Uterus (tissue), 4 donors: ENCODE data around the gene RAN. TPM values are rescaled to one million over a fixed set of nuclear protein-coding genes. Genes with fewer than 3 reads are reported as not detected.
"Not testable (repeated sequence)": the region's sequence is repeated elsewhere in the genome, so short reads cannot be mapped to it uniquely, and the experiment has no call there.

ENCODE experiments used
- DNase-seq, 2 donors: peaks; one replicate each; pipeline ENCODE4 v3.0.0-alpha.2; 2019 to 2020
- H3K27ac ChIP-seq, 2 donors: fragments of 200-600 bp; sonication (generic); 1 replicate in 1 of 2; 2 replicates in 1 of 2; pipeline ENCODE4 v1.5.1; 2016 to 2018
- H3K27me3 ChIP-seq, 2 donors: fragments of 200-600 bp; sonication (generic); one replicate each; pipeline ENCODE4 v1.5.1; 2018 to 2019; ENCODE audit warnings: control low read depth in 1 of 2
- H3K36me3 ChIP-seq, 2 donors: fragments of 200-600 bp; sonication (generic); one replicate each; pipeline ENCODE4 v1.5.1; 2019; ENCODE audit warnings: control low read depth in 1 of 2
- H3K4me1 ChIP-seq, 2 donors: fragments of 200-600 bp; sonication (generic); one replicate each; pipeline ENCODE4 v1.5.1; 2018 to 2019; ENCODE audit warnings: control low read depth in 1 of 2
- H3K4me3 ChIP-seq, 2 donors: fragments of 200-600 bp; sonication (generic); 1 replicate in 1 of 2; 2 replicates in 1 of 2; pipeline ENCODE4 v1.5.1; 2018 to 2019; ENCODE audit warnings: mild to moderate bottlenecking in 1 of 2
- H3K9me3 ChIP-seq, 2 donors: fragments of 200-600 bp; sonication (generic); one replicate each; pipeline ENCODE4 v1.5.1; 2019; ENCODE audit warnings: control low read depth in 1 of 2
- POLR2A ChIP-seq, 2 donors: fragments of 450-650 bp; IDR thresholded peaks; one replicate each; pipeline ENCODE4 v1.6.1; 2016; ENCODE audit warnings: antibody characterized with exemption in 2 of 2, mild to moderate bottlenecking in 1 of 2, moderate library complexity in 1 of 2
- intact Hi-C: fragments of 100-400 bp; cut with DNase I; formaldehyde crosslinking; loops from one replicate; pipeline ENCODE4 v1.15.1; 2023; ENCODE audit warnings: low total_unique reads
- total RNA-seq, 4 donors: library from RNA; depleted of rRNA in 3 of 4; stranded (reverse); fragments of >200 nt in 3 of 4; gene quantifications; one replicate each; pipeline versions ENCODE4 v1.1.0 to v1.2.4, GENCODE V29; 2014 to 2023
- TF ChIP-seq, protein P1 (sequence below), 4 experiments: fragments of 200-600 bp in 2 of 4; fragments of 450-650 bp in 2 of 4; sonication (generic) in 2 of 4; IDR thresholded peaks; one replicate each; pipeline ENCODE4 v1.5.1; 2016 to 2019; ENCODE audit warnings: antibody characterized with exemption in 4 of 4, mild to moderate bottlenecking in 2 of 4, moderate library complexity in 1 of 4
- donor health status: DM: yes; HTN: yes; CAD: no.

RAN gene
- total RNA-seq, 4 donors from 2014 or later = 64.6 to 287 (median 177) TPM

DNA sequence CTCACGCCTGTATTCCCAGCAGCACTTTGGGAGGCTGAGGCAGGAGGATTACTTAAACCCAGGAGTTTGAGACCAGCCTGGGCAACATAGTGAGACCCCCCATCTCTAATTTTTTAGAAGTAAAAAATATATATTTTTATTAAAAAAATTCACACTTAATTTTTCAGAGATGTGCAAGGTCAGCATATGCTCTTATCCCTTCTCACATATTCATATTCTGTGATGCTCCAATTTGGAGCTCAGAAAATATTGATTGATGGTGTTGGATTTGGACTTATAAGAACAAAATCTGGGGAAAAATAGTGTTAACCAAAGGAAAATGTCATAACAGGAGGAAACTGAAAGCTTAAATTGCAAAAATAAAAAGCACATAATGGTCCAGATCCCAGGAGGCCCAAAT is 9.7 kb downstream of the RAN start:
- Histone ChIP-seq H3K9me3 (no peaks in the 10 kb centered on the region), H3K36me3 (no peaks in the 10 kb centered on the region), H3K27ac (no peak overlapping the region), H3K4me1 (no peaks in the 10 kb centered on the region), H3K4me3 (no peak overlapping the region), H3K27me3 (no peaks in the 10 kb centered on the region)
- no peak for DNase-seq
- intact Hi-C loops = no loop called here
- TF ChIP-seq, protein P1, sequence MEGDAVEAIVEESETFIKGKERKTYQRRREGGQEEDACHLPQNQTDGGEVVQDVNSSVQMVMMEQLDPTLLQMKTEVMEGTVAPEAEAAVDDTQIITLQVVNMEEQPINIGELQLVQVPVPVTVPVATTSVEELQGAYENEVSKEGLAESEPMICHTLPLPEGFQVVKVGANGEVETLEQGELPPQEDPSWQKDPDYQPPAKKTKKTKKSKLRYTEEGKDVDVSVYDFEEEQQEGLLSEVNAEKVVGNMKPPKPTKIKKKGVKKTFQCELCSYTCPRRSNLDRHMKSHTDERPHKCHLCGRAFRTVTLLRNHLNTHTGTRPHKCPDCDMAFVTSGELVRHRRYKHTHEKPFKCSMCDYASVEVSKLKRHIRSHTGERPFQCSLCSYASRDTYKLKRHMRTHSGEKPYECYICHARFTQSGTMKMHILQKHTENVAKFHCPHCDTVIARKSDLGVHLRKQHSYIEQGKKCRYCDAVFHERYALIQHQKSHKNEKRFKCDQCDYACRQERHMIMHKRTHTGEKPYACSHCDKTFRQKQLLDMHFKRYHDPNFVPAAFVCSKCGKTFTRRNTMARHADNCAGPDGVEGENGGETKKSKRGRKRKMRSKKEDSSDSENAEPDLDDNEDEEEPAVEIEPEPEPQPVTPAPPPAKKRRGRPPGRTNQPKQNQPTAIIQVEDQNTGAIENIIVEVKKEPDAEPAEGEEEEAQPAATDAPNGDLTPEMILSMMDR (IDR thresholded peaks at IDR 0.05) = no peak
- TF ChIP-seq POLR2A (IDR thresholded peaks at IDR 0.05) = no peak

DNA sequence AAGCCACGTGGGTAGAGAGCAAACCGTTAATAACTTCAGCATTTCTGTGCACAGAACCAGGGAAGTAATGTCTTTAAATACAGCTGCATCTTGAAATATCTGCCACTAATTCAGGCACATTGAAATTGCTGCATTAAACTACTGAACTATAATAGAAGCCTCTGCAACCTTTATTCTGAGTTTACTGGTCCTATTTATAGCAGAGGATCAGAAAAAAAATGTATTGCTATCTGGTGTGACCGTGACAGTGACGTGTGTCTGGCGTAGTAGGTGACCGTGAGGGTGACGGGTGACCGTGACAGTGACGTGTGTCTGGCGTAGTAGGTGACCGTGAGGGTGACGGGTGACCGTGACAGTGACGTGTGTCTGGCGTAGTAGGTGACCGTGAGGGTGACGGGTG is 15.3 kb downstream of the RAN start:
- H3K4me1 ChIP-seq, H3K9me3 ChIP-seq, H3K4me3 ChIP-seq, H3K36me3 ChIP-seq, H3K27me3 ChIP-seq, H3K27ac ChIP-seq, intact Hi-C loops, DNase-seq: not testable (repeated sequence)

DNA sequence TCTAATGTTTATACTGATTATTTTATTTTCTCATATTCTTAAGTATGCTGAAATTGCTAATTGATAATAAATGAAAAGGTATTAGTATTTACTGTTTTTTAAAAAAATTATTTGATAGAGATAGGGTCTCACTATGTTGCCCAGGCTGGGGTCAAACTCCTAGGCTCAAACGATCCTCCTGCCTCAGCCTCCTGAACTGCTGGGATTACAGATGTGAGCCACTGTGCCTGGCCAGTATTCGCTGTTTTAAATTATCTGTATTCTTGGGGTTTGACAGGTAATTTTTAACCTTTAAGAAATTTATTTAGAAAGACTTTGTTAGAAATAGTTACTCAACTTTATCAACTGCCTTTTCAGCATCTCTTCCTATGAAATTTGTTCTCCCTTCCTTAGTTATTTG is 32.2 kb downstream of the RAN start:
- TF ChIP-seq, protein P1 (IDR thresholded peaks at IDR 0.05) = no peak
- TF ChIP-seq POLR2A (IDR thresholded peaks at IDR 0.05) = no peak
- intact Hi-C loops = no loop called here
- no peaks in the 10 kb centered on the region for H3K27me3 ChIP-seq
- no peak overlapping the region for H3K4me3 ChIP-seq
- H3K4me1 ChIP-seq = no peaks in the 10 kb centered on the region
- no peaks in the 10 kb centered on the region for H3K9me3 ChIP-seq
- H3K27ac ChIP-seq = no peak overlapping the region
- no peak for DNase-seq
- no peaks in the 10 kb centered on the region for H3K36me3 ChIP-seq

DNA sequence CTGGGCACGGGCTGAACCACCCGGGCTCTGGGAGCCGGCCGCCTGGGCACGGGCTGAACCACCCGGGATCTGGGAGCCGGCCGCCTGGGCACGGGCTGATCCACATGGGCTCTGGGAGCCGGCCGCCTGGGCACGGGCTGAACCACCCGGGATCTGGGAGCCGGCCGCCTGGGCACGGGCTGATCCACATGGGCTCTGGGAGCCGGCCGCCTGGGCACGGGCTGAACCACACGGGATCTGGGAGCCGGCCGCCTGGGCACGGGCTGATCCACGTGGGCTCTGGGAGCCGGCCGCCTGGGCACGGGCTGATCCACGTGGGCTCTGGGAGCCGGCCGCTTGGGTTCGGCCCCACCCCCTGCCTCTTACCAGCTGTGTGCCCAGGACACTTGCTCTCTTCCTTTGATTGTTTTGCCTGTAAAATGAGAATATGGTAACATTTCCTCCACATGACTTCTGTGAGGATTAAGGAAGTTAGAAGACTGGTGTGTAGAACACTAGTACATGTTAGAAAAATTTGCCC is 33.1 kb downstream of the RAN start:
- intact Hi-C loops, H3K27ac ChIP-seq, H3K27me3 ChIP-seq: not testable (repeated sequence)

DNA sequence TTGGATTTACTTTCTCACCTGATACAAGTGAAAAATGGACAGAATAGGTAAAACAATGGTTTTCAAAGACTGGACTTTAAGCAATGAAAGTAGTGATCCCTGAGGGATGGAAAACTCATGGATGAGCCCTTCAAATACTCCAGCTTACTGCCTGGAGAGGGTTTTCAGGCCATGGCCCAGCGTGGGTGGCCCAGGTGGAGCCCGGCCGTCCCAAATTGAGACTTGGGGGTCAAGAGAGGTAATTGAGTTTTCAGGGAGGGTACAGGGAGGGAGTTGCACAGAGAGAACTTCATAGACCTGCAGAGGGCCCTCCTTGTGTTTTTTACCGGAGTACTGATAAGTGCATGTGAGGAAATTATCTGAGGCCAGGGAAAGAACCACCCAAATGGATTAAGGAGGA is 37.2 kb downstream of the RAN start:
- intact Hi-C loops = no loop called here
- Histone ChIP-seq H3K4me1 (no peaks in the 10 kb centered on the region), H3K27ac (no peak overlapping the region), H3K36me3 (no peaks in the 10 kb centered on the region), H3K9me3 (no peaks in the 10 kb centered on the region), H3K4me3 (no peak overlapping the region), H3K27me3 (no peaks in the 10 kb centered on the region)
- no peak for TF ChIP-seq POLR2A (IDR thresholded peaks at IDR 0.05)
- TF ChIP-seq, protein P1 (IDR thresholded peaks at IDR 0.05) = no peak
- no peak for DNase-seq

More for the DNA sequence above, 33.1 kb downstream of the RAN start:
- H3K4me3 ChIP-seq, H3K9me3 ChIP-seq, DNase-seq, H3K4me1 ChIP-seq, H3K36me3 ChIP-seq: not testable (repeated sequence)

DNA sequence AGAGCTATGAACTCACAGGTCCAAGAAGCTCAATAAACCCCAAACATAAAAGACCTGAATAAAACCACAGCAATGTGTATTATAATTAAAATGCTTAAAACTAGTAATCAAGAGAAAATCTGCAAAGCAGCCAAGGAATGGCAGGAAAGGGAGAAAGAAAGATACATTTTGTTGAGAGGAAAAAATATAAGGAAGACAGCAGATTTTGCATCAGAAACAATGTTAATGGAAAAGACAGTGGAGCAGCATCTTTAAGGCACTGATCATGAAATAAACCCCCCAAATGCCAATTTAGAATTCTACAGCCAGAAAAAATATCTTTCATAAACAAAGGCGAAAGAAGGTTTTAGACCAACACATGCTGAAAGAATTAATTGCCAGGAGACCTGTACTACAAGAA is 39.3 kb downstream of the RAN start:
- H3K27ac ChIP-seq = no peak overlapping the region
- H3K36me3 ChIP-seq = no peaks in the 10 kb centered on the region
- H3K27me3 ChIP-seq = no peaks in the 10 kb centered on the region
- DNase-seq = no peak
- TF ChIP-seq, protein P1 (IDR thresholded peaks at IDR 0.05) = no peak
- TF ChIP-seq POLR2A (IDR thresholded peaks at IDR 0.05) = no peak
- intact Hi-C loops = loop anchor here (10.0 kb wide), 1 partner anchor 224 kb away; no protein-coding TSS in a partner anchor
- no peaks in the 10 kb centered on the region for H3K9me3 ChIP-seq
- H3K4me1 ChIP-seq = no peaks in the 10 kb centered on the region
- H3K4me3 ChIP-seq = no peak overlapping the region
